T47D (cell line): ENCODE results near the gene CACNA1A.
A peak's percentile ranks its signal among the peaks of the same experiment; 100 is the strongest.

ENCODE experiments used
- DNase-seq, 2 experiments: peaks; one replicate each; pipeline versions ENCODE4 v3.0.0 to v3.0.0-alpha.2; 2011 to 2012; ENCODE audit warnings: low read depth in 1 of 2, low spot score in 1 of 2
- JUND ChIP-seq: IDR thresholded peaks from 2 replicates; pipeline ENCODE4 v1.6.1; 2012; ENCODE audit warnings: low read depth
- in situ Hi-C: cut with HindIII; loops from 2 replicates; pipeline ENCODE4 v1.10.0; 2016; ENCODE audit warnings: low sequenced_read_pairs, low pct_unique_long_range_greater_than_20kb

CACNA1A gene

GRCh38 chr19:13483215-13483614 is 23.1 kb downstream of the CACNA1A start:
- in situ Hi-C loops, result no loop called here
- DNase-seq, result peak in 1 of 2 experiments; percentile 16
- no peak for TF ChIP-seq JUND

GRCh38 chr19:13478576-13478975 is 27.7 kb downstream of the CACNA1A start:
- DNase-seq, result no peak
- in situ Hi-C loops, result no loop called here
- TF ChIP-seq JUND, result no peak

DNA sequence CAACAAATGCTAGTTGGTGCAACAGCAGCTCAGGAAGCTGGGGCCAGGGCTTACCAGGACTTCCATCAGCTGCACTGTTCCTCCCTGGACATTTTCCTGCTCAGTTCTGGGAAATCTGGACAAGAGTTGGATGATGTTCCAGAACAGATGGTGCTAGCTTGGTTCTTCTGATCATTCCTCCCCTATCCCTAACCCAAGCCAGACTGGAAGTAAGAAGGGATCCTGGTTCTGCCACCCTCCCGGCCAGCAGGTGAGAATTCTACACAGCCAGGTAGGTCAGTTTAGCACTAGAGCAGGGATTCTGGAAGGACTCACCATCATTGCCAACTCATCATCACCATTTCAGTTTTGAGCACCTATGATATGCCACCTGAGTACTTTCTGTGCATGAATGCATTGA is 30.2 kb downstream of the CACNA1A start:
- in situ Hi-C loops, result no loop called here
- TF ChIP-seq JUND, result no peak
- DNase-seq, result no peak

- in situ Hi-C loops, result no loop called here
- no peak for TF ChIP-seq JUND
- no peak for DNase-seq
Measured at GRCh38 chr19:13475044-13475443, 31.2 kb downstream of the CACNA1A start.

GRCh38 chr19:13466697-13467096 is 39.6 kb downstream of the CACNA1A start:
- in situ Hi-C loops, result no loop called here

DNA sequence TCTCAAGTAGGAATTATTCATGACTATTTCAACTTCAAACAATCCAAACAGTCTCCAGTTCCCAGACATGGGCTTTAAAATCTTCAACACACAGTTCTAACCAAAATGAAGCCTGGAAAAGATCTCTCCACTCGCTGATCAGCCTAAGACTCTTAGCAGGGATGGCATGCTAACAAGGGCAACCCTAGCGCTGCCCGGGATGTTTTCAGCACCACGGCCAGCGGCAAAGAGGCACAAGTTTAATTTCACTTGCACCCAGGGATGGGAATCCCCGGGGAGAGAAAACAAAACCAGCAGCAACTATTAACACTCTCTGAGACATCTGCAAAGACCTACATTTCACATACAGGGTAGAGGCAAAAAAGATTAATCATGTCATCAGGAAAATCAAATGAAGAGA is 43.0 kb downstream of the CACNA1A start:
- DNase-seq, result peak; percentile 45 to 66
- no peak for TF ChIP-seq JUND
- in situ Hi-C loops, result no loop called here

More at GRCh38 chr19:13466697-13467096, 39.6 kb downstream of the CACNA1A start:
- no peak for TF ChIP-seq JUND
- no peak for DNase-seq

DNA sequence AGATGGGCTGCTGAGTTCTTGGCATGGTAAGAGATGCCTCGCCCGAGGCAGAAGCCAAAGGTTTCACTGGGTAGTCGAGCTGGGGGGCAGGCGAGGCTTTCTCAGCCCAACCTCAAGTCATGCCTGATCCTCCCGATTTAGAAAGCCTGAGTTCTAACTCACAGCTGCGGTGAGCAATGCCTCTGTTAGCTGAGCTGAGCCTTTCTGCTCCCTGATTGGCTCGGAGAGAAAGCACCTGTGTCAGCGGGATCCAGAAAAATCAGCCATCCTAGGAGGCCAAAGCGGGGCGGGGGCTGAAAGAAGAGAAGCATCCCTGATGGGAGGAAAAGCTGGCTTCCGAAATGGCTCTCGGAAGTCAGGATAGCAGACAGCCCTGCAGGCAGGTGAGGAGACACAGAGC is 44.7 kb downstream of the CACNA1A start:
- in situ Hi-C loops, result no loop called here
- DNase-seq, result no peak
- no peak for TF ChIP-seq JUND

DNA sequence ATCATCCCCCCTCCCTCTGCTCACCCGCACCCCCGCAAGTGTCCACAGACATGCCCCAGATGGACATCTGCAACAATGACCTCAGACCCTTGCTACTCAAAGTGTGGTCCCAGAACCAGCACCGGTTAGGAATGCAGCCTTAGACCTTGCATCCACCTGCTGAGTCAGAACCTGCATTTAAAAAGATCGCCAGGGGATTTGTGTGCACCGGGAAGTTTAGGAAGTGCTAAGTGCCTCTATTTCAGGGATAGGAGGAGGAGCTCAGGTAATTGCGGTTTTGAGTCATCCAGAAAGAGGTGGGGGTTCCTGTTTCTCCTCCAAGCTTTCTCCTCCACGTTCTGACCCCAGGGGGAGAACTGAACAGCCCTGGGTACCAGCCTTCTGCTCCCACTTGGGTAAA is 46.2 kb downstream of the CACNA1A start:
- in situ Hi-C loops, result no loop called here
- no peak for TF ChIP-seq JUND

GRCh38 chr19:13459351-13459750 is 46.9 kb downstream of the CACNA1A start:
- TF ChIP-seq JUND, result no peak
- in situ Hi-C loops, result no loop called here
- no peak for DNase-seq

More for the DNA sequence above, 46.2 kb downstream of the CACNA1A start:
- no peak for DNase-seq

- in situ Hi-C loops, result no loop called here
- TF ChIP-seq JUND, result no peak
- DNase-seq, result no peak
Measured at GRCh38 chr19:13451434-13451995, 54.8 kb downstream of the CACNA1A start.

DNA sequence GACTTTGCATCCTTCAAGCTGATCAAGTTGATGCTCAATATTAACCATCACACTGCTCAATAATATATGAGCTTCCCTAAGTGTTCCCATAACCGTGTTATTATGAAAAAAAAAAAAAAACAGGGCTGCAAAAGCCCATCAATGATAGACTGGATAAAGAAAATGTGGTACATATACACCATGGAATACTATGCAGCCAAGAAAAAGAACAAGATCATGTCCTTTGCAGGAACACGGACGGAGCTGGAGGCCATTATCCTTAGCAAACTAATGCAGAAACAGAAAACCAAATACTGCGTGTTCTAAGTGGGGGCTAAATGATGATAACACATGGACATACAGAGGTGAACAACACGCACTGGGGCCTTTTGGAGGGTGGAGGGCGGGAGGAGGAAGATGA is 58.3 kb downstream of the CACNA1A start:
- in situ Hi-C loops, result no loop called here
- no peak for TF ChIP-seq JUND

GRCh38 chr19:13441810-13442512 is 64.3 kb downstream of the CACNA1A start:
- peak; percentile 23 to 68 for DNase-seq
- in situ Hi-C loops, result no loop called here
- no peak for TF ChIP-seq JUND

More for the DNA sequence above, 58.3 kb downstream of the CACNA1A start:
- no peak for DNase-seq

- no peak for DNase-seq
- TF ChIP-seq JUND, result no peak
- in situ Hi-C loops, result no loop called here
Measured at GRCh38 chr19:13437919-13438618, 68.2 kb downstream of the CACNA1A start.
